ENCODE data around the gene FTSJ1.

The FTSJ1 gene

GRCh38 chrX:48470833-48471118, 5.2 kb upstream of the FTSJ1 start:
- DNase-seq (ENCODE audit: low spot score), result peak; percentile 12

- DNase-seq (ENCODE audit: low spot score), result no peak
Observed at GRCh38 chrX:48471504-48471903, 4.5 kb upstream of the FTSJ1 start.

- no peak for DNase-seq (ENCODE audit: low spot score)
Observed at GRCh38 chrX:48472225-48472624, 3.8 kb upstream of the FTSJ1 start.

DNA sequence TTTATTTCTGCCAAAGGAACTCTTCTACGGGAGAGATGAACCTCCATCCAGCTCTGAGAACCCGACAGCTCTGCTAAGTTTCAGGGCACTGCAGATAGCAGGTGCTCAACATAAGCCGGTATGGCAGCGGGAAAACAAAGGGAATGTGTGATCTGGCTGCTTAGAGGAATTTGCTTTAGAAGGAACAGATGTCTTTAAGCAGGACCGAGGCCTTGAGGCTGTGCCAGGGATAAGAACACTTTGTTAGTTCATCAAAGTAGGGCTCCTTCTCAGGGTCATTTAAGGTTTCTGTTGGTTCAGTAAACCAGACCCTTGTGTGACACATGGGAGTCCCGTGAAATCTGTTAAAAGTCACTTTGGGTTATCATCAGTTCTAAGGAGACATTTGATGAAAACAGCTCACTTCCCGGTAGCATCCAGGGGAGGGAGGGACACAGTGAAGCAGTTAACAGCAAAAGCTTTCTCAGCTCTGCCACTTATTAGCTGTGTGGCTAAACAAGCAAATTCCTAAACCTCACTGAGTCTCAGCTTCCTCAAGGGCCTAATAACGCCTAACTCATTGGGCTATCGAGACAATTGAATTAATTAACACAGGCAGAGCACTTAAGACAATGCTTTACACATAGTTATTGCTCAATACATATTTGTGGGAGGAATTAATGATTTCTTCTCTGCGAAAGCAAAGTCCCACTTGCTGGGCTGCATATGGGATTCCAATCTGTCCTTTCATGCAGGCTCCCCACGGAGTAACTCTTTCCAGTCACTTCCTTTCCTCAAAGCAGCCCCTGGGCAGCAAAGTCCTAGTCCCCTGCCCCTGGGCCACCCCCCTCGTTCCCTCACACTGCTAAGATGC, 2.9 kb upstream of the FTSJ1 start:
- DNase-seq (ENCODE audit: low spot score), result peak; percentile 42

GRCh38 chrX:48473704-48473990, 2.4 kb upstream of the FTSJ1 start:
- no peak for DNase-seq (ENCODE audit: low spot score)

DNA sequence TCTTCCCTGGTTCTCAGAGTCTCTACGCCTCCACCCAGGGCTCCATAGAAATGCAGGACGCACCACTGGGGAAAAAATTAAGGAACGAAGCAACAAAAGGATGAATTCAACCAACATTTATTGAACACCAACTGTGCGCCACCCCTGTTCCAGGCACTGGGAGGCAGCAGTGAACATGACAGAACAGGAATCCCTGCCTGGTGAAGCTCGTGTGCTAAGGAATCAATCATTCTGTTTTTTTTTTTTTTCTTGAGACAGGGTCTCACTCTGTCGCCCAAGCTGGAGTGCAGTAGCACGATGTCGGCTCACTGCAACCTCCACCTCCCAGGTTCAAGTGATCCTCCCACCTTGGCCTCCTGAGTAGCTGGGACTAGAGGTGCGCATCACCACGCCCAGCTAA, 1.9 kb upstream of the FTSJ1 start:
- no peak for DNase-seq (ENCODE audit: low spot score)

- DNase-seq (ENCODE audit: low spot score), result no peak
Observed at GRCh38 chrX:48474581-48474980, 1.4 kb upstream of the FTSJ1 start.

GRCh38 chrX:48475296-48475695, 703 bp upstream of the FTSJ1 start:
- no peak for DNase-seq (ENCODE audit: low spot score)

- DNase-seq (ENCODE audit: low spot score), result no peak
Observed at GRCh38 chrX:48476919-48477318, 920 bp downstream of the FTSJ1 start.

- no peak for DNase-seq (ENCODE audit: low spot score)
Observed at GRCh38 chrX:48477960-48478755, 2.2 kb downstream of the FTSJ1 start.

- DNase-seq (ENCODE audit: low spot score), result no peak
Observed at GRCh38 chrX:48478806-48479205, 2.8 kb downstream of the FTSJ1 start.

GRCh38 chrX:48480142-48480541, 4.1 kb downstream of the FTSJ1 start:
- DNase-seq (ENCODE audit: low spot score), result no peak

- DNase-seq (ENCODE audit: low spot score), result no peak
Observed at GRCh38 chrX:48480583-48480982, 4.6 kb downstream of the FTSJ1 start.

- DNase-seq (ENCODE audit: low spot score), result no peak
Observed at GRCh38 chrX:48482526-48482925, 6.5 kb downstream of the FTSJ1 start.

GRCh38 chrX:48487362-48487798, 11.4 kb downstream of the FTSJ1 start:
- no peak for DNase-seq (ENCODE audit: low spot score)

DNA sequence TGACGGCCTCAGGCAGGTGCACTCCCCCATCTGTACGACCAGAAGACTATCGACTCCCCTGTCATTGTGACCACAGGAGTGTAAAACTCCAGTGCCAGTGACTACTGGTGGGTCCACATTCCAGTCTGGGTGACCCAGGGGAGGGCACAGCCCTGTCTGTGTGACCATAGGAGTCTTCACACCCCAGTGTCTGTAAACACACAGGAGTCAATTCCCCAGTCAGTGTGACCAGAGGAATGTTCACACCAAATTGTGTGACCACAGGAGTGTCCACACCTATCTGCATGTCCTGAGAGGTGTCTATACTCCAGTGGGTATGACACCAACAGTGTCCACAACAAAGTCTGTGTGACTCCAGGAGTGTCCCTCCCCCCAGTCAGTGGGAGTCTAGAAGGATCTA, 12.0 kb downstream of the FTSJ1 start:
- no peak for DNase-seq (ENCODE audit: low spot score)

GRCh38 chrX:48489296-48489695, 13.3 kb downstream of the FTSJ1 start:
- no peak for DNase-seq (ENCODE audit: low spot score)

DNA sequence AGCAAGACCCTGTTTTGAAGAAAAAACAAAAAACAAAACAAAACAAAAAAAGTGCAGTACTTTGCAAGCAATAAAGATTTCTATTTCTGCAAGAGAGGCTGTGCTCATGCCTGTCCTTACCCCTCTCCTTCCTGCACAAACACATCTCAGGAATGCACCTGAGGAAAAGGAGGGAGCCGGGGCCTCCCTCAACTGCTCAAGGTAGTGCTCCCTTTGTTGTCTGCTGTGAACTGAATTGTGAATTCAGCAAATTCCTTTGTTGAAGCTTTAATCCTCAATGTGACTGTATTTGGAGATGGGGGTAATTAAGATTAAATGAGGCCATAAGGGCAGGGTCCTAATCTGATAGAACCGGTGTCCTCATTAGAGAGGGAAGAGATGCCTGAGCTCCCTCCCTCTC, 13.9 kb downstream of the FTSJ1 start:
- DNase-seq (ENCODE audit: low spot score), result no peak

DNA sequence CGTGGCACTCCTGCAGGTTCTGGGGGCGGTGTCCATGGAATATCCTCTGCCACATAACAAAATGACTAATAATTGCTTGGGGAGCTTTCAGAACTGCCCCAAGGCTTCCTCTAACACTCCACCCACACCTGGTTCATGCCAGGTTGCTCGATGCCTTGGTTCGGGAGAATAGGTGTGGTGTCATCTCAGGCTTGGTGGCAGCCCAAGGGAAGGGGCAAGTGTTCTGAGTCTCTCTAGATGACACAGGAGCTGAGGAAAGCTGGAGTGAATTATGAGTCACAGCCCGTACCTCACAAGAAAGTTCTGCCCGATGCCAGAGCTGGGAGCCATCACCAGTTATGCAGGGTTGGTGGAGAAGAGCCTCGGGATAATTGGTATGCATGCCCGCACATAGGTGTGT, 14.7 kb downstream of the FTSJ1 start:
- no peak for DNase-seq (ENCODE audit: low spot score)

GRCh38 chrX:48491809-48492208, 15.8 kb downstream of the FTSJ1 start:
- DNase-seq (ENCODE audit: low spot score), result no peak

DNA sequence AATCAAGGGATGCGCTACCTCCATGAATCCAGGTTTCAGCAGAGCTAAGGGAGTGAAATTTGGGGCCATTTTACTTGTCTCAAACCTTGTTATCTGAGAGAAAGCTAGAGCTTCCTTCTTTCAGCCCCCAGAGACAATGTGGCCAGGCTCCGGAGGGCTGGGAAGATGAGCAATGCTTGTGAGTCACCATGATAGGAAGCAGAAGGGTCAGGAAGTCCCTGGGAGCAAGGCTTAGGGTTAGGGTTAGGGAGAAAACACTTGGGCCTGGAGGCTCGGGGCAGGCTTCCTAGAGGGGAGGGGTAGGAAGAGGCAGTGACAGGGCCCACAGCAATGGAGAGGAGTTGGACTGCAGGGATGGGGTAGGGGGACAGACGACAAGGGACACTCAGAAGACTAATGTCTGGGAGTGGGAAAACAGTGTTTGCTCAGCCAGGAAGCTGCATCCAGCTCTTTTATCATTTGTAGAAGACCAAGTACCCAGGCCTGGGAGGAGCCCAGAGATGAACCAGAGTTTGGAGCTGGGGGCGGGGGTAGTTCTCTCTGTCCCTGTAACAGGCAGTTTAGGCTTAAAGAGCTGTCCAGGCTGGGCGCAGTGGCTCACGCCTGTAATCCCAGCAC, 16.4 kb downstream of the FTSJ1 start:
- DNase-seq (ENCODE audit: low spot score), result no peak

DNA sequence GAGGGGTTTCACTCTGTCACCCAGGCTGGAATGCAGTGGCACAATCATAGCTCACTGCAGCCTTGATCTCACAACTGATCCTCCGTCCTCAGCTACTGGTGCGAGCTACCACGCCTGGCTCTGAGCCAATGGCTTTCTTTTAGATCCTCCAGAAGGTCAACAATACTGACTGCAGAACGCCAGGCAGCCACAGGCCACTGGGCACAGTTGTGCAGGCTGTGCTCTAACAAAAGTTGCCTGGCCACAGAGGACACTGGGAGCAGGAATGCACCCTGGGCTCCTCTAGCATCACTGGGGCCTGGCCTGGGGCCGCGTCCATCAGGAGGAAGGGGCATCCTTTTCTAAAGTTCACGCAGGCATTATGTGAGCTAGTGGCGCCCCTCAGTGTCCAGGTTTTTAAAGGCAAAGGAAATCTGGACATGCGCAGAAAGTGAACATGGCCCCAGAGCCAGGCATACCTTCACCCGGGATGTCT, 17.9 kb downstream of the FTSJ1 start:
- peak; percentile 67 for DNase-seq (ENCODE audit: low spot score)

- no peak for DNase-seq (ENCODE audit: low spot score)
Observed at GRCh38 chrX:48496660-48497059, 20.7 kb downstream of the FTSJ1 start.

All from D341Med (cell line).